Amniotic stem cell (primary cell): ENCODE measurements around the gene PRDX4.
A peak's percentile ranks its signal among the peaks of the same experiment; 100 is the strongest.
"Not testable (repeated sequence)": the region's sequence is repeated elsewhere in the genome, so short reads cannot be mapped to it uniquely, and the experiment has no call there.

Source experiments
- DNase-seq: peaks from one replicate; lab custom pipeline; 2025; lab: John Stamatoyannopoulos, UW

Gene PRDX4

GRCh38 chrX:23673108-23673507, 5.8 kb downstream of the PRDX4 start:
- DNase-seq = no peak

GRCh38 chrX:23676486-23676885, 9.2 kb downstream of the PRDX4 start:
- not testable (repeated sequence) for DNase-seq

GRCh38 chrX:23692166-23692565, 24.9 kb downstream of the PRDX4 start:
- no peak for DNase-seq

GRCh38 chrX:23694606-23695005, 27.3 kb downstream of the PRDX4 start:
- peak; percentile 3 for DNase-seq

GRCh38 chrX:23699636-23700194, 32.4 kb downstream of the PRDX4 start:
- no peak for DNase-seq

GRCh38 chrX:23704673-23705206, 37.4 kb downstream of the PRDX4 start:
- no peak for DNase-seq

- no peak for DNase-seq
Observed at GRCh38 chrX:23705235-23705634, 37.9 kb downstream of the PRDX4 start.

GRCh38 chrX:23720117-23720677, 52.9 kb downstream of the PRDX4 start:
- no peak for DNase-seq

- no peak for DNase-seq
Observed at GRCh38 chrX:23726191-23726590, 58.9 kb downstream of the PRDX4 start.

GRCh38 chrX:23727206-23727605, 59.9 kb downstream of the PRDX4 start:
- DNase-seq = no peak

- no peak for DNase-seq
Observed at GRCh38 chrX:23729214-23729613, 61.9 kb downstream of the PRDX4 start.

GRCh38 chrX:23731951-23732350, 64.7 kb downstream of the PRDX4 start:
- no peak for DNase-seq

- DNase-seq = no peak
Observed at GRCh38 chrX:23732704-23733103, 65.4 kb downstream of the PRDX4 start.
